GM23338 (cell line): ENCODE measurements around the gene RHBDD1.

Experiments used
- EZH2 ChIP-seq: fragments of 200-600 bp; sonication (generic); IDR thresholded peaks from one replicate; pipeline ENCODE4 v1.8.0; 2017; ENCODE audit warnings: antibody characterized with exemption, mild to moderate bottlenecking, low read depth; ENCODE audit not compliant: unreplicated experiment
- TF ChIP-seq, protein P1 (sequence below), 2 experiments: fragments of 200-600 bp in 1 of 2; sonication (generic) in 1 of 2; conservative IDR thresholded peaks; 2 replicates each; pipeline versions ENCODE4 v1.5.1 to v1.6.1; 2016 to 2017; ENCODE audit warnings: antibody characterized with exemption in 2 of 2, low read depth in 2 of 2, mild to moderate bottlenecking in 2 of 2, moderate library complexity in 1 of 2

- TF ChIP-seq, protein P1, sequence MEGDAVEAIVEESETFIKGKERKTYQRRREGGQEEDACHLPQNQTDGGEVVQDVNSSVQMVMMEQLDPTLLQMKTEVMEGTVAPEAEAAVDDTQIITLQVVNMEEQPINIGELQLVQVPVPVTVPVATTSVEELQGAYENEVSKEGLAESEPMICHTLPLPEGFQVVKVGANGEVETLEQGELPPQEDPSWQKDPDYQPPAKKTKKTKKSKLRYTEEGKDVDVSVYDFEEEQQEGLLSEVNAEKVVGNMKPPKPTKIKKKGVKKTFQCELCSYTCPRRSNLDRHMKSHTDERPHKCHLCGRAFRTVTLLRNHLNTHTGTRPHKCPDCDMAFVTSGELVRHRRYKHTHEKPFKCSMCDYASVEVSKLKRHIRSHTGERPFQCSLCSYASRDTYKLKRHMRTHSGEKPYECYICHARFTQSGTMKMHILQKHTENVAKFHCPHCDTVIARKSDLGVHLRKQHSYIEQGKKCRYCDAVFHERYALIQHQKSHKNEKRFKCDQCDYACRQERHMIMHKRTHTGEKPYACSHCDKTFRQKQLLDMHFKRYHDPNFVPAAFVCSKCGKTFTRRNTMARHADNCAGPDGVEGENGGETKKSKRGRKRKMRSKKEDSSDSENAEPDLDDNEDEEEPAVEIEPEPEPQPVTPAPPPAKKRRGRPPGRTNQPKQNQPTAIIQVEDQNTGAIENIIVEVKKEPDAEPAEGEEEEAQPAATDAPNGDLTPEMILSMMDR (conservative IDR thresholded peaks at IDR 0.05; ENCODE audit: low read depth in 2 of 2), result no peak
- TF ChIP-seq EZH2, result no peak
These were observed 135.2 kb downstream of the RHBDD1 start for GRCh38 chr2:226971084-226971483.
